Osteoblast (primary cell): ENCODE data around the gene SLC36A3. TPM values are rescaled to one million over a fixed set of nuclear protein-coding genes. Genes with fewer than 3 reads are reported as not detected.
"Not testable (repeated sequence)": the region's sequence is repeated elsewhere in the genome, so short reads cannot be mapped to it uniquely, and the experiment has no call there.

Source experiments
- DNase-seq: peaks from one replicate; pipeline ENCODE4 v3.0.0; 2011; ENCODE audit warnings: low spot score, mixed read lengths; ENCODE audit not compliant: insufficient read length; ENCODE audit errors: missing footprints
- H2AFZ ChIP-seq: 2 replicates; pipeline ENCODE4 v1.6.0; 2011; ENCODE audit warnings: mild to moderate bottlenecking, low read length
- H3K27ac ChIP-seq: 2 replicates; pipeline ENCODE4 v1.5.1; 2011; ENCODE audit warnings: mild to moderate bottlenecking, low read depth, low read length, moderate library complexity
- H3K27me3 ChIP-seq: 2 replicates; pipeline ENCODE4 v1.6.0; 2012; ENCODE audit warnings: mild to moderate bottlenecking, control low read depth, inconsistent platforms, low read length, moderate library complexity; ENCODE audit not compliant: insufficient read depth
- H3K36me3 ChIP-seq: 2 replicates; pipeline ENCODE4 v1.5.1; 2011; ENCODE audit warnings: mild to moderate bottlenecking, low read length, control low read depth, moderate library complexity; ENCODE audit not compliant: insufficient read depth
- H3K4me1 ChIP-seq: 2 replicates; pipeline ENCODE4 v1.5.1; 2011; ENCODE audit warnings: mild to moderate bottlenecking, low read length, control low read depth, moderate library complexity; ENCODE audit not compliant: insufficient read depth
- H3K4me2 ChIP-seq: 2 replicates; pipeline ENCODE4 v1.6.0; 2011; ENCODE audit warnings: mild to moderate bottlenecking, low read length; ENCODE audit not compliant: insufficient read depth
- H3K4me3 ChIP-seq: fragments of 200-600 bp; sonication (generic); 3 replicates; pipeline ENCODE4 v1.5.1; 2012; ENCODE audit warnings: mild to moderate bottlenecking, low read length, inconsistent platforms; ENCODE audit not compliant: insufficient read depth
- H3K79me2 ChIP-seq: 2 replicates; pipeline ENCODE4 v1.6.0; 2012; ENCODE audit warnings: mild to moderate bottlenecking, low read length, control low read depth, inconsistent platforms; ENCODE audit not compliant: insufficient read depth
- H3K9me3 ChIP-seq: 2 replicates; pipeline ENCODE4 v1.5.1; 2011; ENCODE audit warnings: low read depth, low read length, control low read depth
- H4K20me1 ChIP-seq: 2 replicates; pipeline ENCODE4 v1.6.0; 2012; ENCODE audit warnings: mild to moderate bottlenecking, low read length, control low read depth; ENCODE audit not compliant: insufficient read depth
- CTCF ChIP-seq: IDR thresholded peaks from 2 replicates; pipeline ENCODE4 v1.5.1; 2011; ENCODE audit warnings: mild to moderate bottlenecking, low read depth, low read length, moderate library complexity; ENCODE audit errors: extremely low read depth
- total RNA-seq: library from RNA; depleted of rRNA; stranded (reverse); fragments of >200 nt; gene quantifications from 2 replicates; pipeline ENCODE4 v1.2.3, GENCODE V29; 2012

The SLC36A3 gene
- total RNA-seq, 1 donor: not detected

DNA sequence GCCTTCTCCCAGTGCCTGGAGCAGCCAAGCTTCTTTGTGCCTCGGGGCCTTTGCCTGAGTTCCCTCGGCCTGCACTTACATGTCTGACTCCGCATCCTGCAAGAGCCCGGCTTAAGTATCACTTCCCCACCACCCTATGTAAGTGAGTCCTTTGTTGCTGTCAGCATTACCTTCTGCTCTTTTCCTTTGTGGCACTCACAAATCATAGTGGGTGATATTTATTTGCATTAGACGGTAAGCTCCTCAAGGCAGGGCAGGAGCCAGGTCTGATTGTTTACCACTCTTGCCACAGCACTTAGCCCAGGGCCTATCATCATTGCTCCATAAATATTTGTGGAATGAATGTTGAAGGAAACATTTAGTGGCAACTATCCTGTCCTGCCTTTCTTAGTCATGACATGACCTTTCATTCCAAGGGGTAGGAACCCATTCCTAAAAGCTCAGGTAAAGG lies 45.8 kb downstream of the SLC36A3 start:
- Histone ChIP-seq H3K27me3 (no peaks in the 10 kb centered on the region), H3K27ac (no peak overlapping the region), H3K9me3 (no peaks in the 10 kb centered on the region), H3K36me3 (no peaks in the 10 kb centered on the region), H3K4me3 (no peak overlapping the region), H4K20me1 (no peaks in the 10 kb centered on the region), H3K4me1 (peaks cover 10% of the 10 kb centered on the region), H2AFZ (no peak overlapping the region), H3K4me2 (no peak overlapping the region), H3K79me2 (peaks cover 49% of the 10 kb centered on the region)
- DNase-seq: no peak
- TF ChIP-seq CTCF: no peak

- Histone ChIP-seq H3K4me1 (peaks cover 15% of the 10 kb centered on the region), H3K79me2 (peaks cover 49% of the 10 kb centered on the region), H3K4me3 (no peak overlapping the region), H4K20me1 (no peaks in the 10 kb centered on the region), H2AFZ (no peak overlapping the region), H3K9me3 (no peaks in the 10 kb centered on the region), H3K36me3 (no peaks in the 10 kb centered on the region), H3K27ac (no peak overlapping the region), H3K27me3 (no peaks in the 10 kb centered on the region), H3K4me2 (no peak overlapping the region)
- DNase-seq: no peak
- no peak for TF ChIP-seq CTCF
Observed at GRCh38 chr5:151255621-151256286, 47.8 kb downstream of the SLC36A3 start.

DNA sequence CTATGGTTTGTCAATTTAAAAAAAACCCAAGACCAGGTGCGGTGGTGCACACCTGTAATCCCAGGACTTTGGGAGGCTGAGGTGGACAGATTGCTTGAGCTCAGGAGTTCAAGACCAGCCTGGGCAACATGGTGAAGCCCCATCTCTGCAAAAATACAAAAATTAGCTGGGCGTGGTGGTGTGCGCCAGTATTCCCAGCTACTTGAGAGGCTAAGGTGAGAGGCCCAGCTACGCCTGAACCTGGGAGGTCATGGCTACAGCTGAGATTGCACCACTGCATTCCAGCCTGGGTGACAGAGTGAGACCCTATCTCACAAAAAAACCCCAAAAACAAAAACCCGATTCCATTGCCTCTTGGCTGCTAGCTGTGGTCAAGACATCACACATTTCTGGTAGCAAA lies 48.6 kb downstream of the SLC36A3 start:
- H3K4me2 ChIP-seq, H2AFZ ChIP-seq, H3K4me3 ChIP-seq, DNase-seq, H4K20me1 ChIP-seq, H3K36me3 ChIP-seq, H3K9me3 ChIP-seq, H3K27me3 ChIP-seq, H3K27ac ChIP-seq: not testable (repeated sequence)
- peaks cover 15% of the 10 kb centered on the region for H3K4me1 ChIP-seq
- peaks cover 49% of the 10 kb centered on the region for H3K79me2 ChIP-seq

- Histone ChIP-seq H3K9me3 (no peaks in the 10 kb centered on the region), H3K4me1 (peaks cover 15% of the 10 kb centered on the region), H3K27me3 (no peaks in the 10 kb centered on the region), H3K79me2 (peaks cover 49% of the 10 kb centered on the region), H3K27ac (no peak overlapping the region), H3K4me3 (no peak overlapping the region), H3K36me3 (no peaks in the 10 kb centered on the region), H3K4me2 (no peak overlapping the region), H4K20me1 (no peaks in the 10 kb centered on the region), H2AFZ (no peak overlapping the region)
- no peak for TF ChIP-seq CTCF
- no peak for DNase-seq
Observed at GRCh38 chr5:151254556-151254955, 49.0 kb downstream of the SLC36A3 start.
